NT2/D1 (cell line): ENCODE measurements around the gene MT4.

Source experiments
- SUZ12 ChIP-seq: IDR thresholded peaks from 2 replicates; pipeline ENCODE4 v1.6.1; 2011; ENCODE audit not compliant: insufficient read length, insufficient read depth; ENCODE audit errors: extremely low read depth
- YY1 ChIP-seq: IDR thresholded peaks from 2 replicates; pipeline ENCODE4 v1.6.1; 2011; ENCODE audit not compliant: insufficient read length, insufficient read depth
- ZNF274 ChIP-seq: IDR thresholded peaks from 2 replicates; pipeline ENCODE4 v1.6.1; 2011; ENCODE audit warnings: mild to moderate bottlenecking, low read depth, low read length

- TF ChIP-seq SUZ12 (no peak), YY1 (no peak), ZNF274 (no peak)
These were observed 45.8 kb downstream of the MT4 start for GRCh38 chr16:56610609-56611111.
